OCI-LY7 (cell line): Measurements from ENCODE around the gene NGDN.

Experiments
- CTCF ChIP-seq: fragments of 200-600 bp; sonication (generic); conservative IDR thresholded peaks from 2 replicates; pipeline ENCODE4 v1.5.1; 2014; ENCODE audit warnings: mild to moderate bottlenecking, antibody characterized with exemption, low read length, moderate library complexity, mixed read lengths
- EZH2phosphoT487 ChIP-seq: fragments of 200-600 bp; sonication (generic); IDR thresholded peaks from 2 replicates; pipeline ENCODE4 v1.6.1; 2018; ENCODE audit warnings: low read depth, borderline replicate concordance, mild to moderate bottlenecking, mixed run types, antibody characterized with exemption, low read length, moderate library complexity, mixed read lengths

- TF ChIP-seq CTCF (no peak), EZH2phosphoT487 (no peak)
Observed at GRCh38 chr14:23524954-23525353, 55.5 kb downstream of the NGDN start.
